K562 treated with DMSO at 1 percent for 48 hours (cell line): ENCODE measurements around the gene TMEM95. TPM values are rescaled to one million over a fixed set of nuclear protein-coding genes. Genes with fewer than 3 reads are reported as not detected.

ENCODE experiments used
- total RNA-seq: library from RNA; unstranded; fragments of 300-600 nt; gene quantifications from 2 replicates; pipeline ENCODE4 v1.2.3, GENCODE V29; 2022; ENCODE audit warnings: low replicate concordance; ENCODE audit errors: extremely low read depth

TMEM95 gene
- not detected in 2 replicates for total RNA-seq

GRCh38 chr17:7355053-7355452 lies at the start of gene TMEM95:
TMEM95 (plus strand) TSS chr17:7355156; CDS start chr17:7355205, 49 bp downstream.

GRCh38 chr17:7306911-7307685 lies 47.9 kb upstream of the TMEM95 start, which contains the start of gene EIF5A:
EIF5A (plus strand) TSS chr17:7307628; CDS start chr17:7309636, 2,008 bp downstream.

GRCh38 chr17:7314719-7315569 lies 40.0 kb upstream of the TMEM95 start, which contains the start of gene GPS2:
GPS2 (minus strand) TSS chr17:7315360; CDS start chr17:7315052, 308 bp downstream.

GRCh38 chr17:7328840-7329373 lies 26.0 kb upstream of the TMEM95 start, which contains the start of gene NEURL4:
NEURL4 (minus strand) TSS chr17:7329335; CDS start chr17:7329312, 23 bp downstream.

GRCh38 chr17:7336240-7337175 lies 18.4 kb upstream of the TMEM95 start, which contains the start of gene ACAP1:
ACAP1 (plus strand) TSS chr17:7336529; CDS start chr17:7336735, 206 bp downstream.

GRCh38 chr17:7351665-7352502 lies 3.1 kb upstream of the TMEM95 start, which contains the start of gene KCTD11:
KCTD11 (plus strand) TSS chr17:7352162.

GRCh38 chr17:7380855-7381683 lies 26.1 kb downstream of the TMEM95 start, which contains the start of gene TNK1:
TNK1 (plus strand) TSS chr17:7381089; CDS start chr17:7382927, 1,838 bp downstream.

GRCh38 chr17:7394452-7395191 lies 39.7 kb downstream of the TMEM95 start, which contains the start of gene PLSCR3:
PLSCR3 (minus strand) TSS chr17:7394525; CDS start chr17:7394110, 415 bp downstream.

GRCh38 chr17:7403977-7404736 lies 49.2 kb downstream of the TMEM95 start, which contains the start of gene TMEM256:
TMEM256 (minus strand) TSS chr17:7404097; CDS start chr17:7404084, 13 bp downstream.

Other genes starting within 250 kb of the TMEM95 start
- not detected in 2 replicates for gene ASGR2, start 240.3 kb upstream of the TMEM95 start, total RNA-seq
- gene ASGR1, start 175.8 kb upstream of the TMEM95 start, total RNA-seq: not detected in 2 replicates
- gene DLG4, start 135.3 kb upstream of the TMEM95 start, total RNA-seq: not detected in 2 replicates
- 648 TPM in 1 of 2 replicates, not detected in the other for gene ACADVL, start 135.2 kb upstream of the TMEM95 start, total RNA-seq
- not detected in 2 replicates for gene DVL2, start 120.6 kb upstream of the TMEM95 start, total RNA-seq
- not detected in 2 replicates for gene PHF23, start 115.7 kb upstream of the TMEM95 start, total RNA-seq
- gene GABARAP, start 112.7 kb upstream of the TMEM95 start, total RNA-seq: not detected in 2 replicates
- gene CTDNEP1, start 103.4 kb upstream of the TMEM95 start, total RNA-seq: not detected in 2 replicates
- not detected in 2 replicates for gene ELP5, start 102.9 kb upstream of the TMEM95 start, total RNA-seq
- gene CLDN7, start 92.7 kb upstream of the TMEM95 start, total RNA-seq: not detected in 2 replicates
- gene SLC2A4, start 73.4 kb upstream of the TMEM95 start, total RNA-seq: not detected in 2 replicates
- gene YBX2, start 60.5 kb upstream of the TMEM95 start, total RNA-seq: not detected in 2 replicates
- 875 TPM in 1 of 2 replicates, not detected in the other for gene EIF5A, start 47.5 kb upstream of the TMEM95 start, total RNA-seq
- not detected in 2 replicates for gene GPS2, start 39.8 kb upstream of the TMEM95 start, total RNA-seq
- not detected in 2 replicates for gene NEURL4, start 25.8 kb upstream of the TMEM95 start, total RNA-seq
- not detected in 2 replicates for gene ACAP1, start 18.6 kb upstream of the TMEM95 start, total RNA-seq
- not detected in 2 replicates for gene KCTD11, start 3.0 kb upstream of the TMEM95 start, total RNA-seq
- not detected in 2 replicates for gene TNK1, start 25.9 kb downstream of the TMEM95 start, total RNA-seq
- gene PLSCR3, start 39.4 kb downstream of the TMEM95 start, total RNA-seq: not detected in 2 replicates
- not detected in 2 replicates for gene TMEM256, start 48.9 kb downstream of the TMEM95 start, total RNA-seq
- gene NLGN2, start 52.7 kb downstream of the TMEM95 start, total RNA-seq: not detected in 2 replicates
- gene SPEM1, start 65.2 kb downstream of the TMEM95 start, total RNA-seq: not detected in 2 replicates
- gene SPEM2, start 70.5 kb downstream of the TMEM95 start, total RNA-seq: not detected in 2 replicates
- gene SPEM3, start 73.7 kb downstream of the TMEM95 start, total RNA-seq: not detected in 2 replicates
- not detected in 2 replicates for gene TMEM102, start 80.3 kb downstream of the TMEM95 start, total RNA-seq
- gene FGF11, start 84.4 kb downstream of the TMEM95 start, total RNA-seq: not detected in 2 replicates
- not detected in 2 replicates for gene CHRNB1, start 89.9 kb downstream of the TMEM95 start, total RNA-seq
- not detected in 2 replicates for gene ZBTB4, start 124.5 kb downstream of the TMEM95 start, total RNA-seq
- not detected in 2 replicates for gene SLC35G6, start 126.3 kb downstream of the TMEM95 start, total RNA-seq
- 83.6 TPM in 1 of 2 replicates, not detected in the other for gene POLR2A, start 129.2 kb downstream of the TMEM95 start, total RNA-seq
- not detected in 2 replicates for gene TNFSF12, start 193.9 kb downstream of the TMEM95 start, total RNA-seq
- gene TNFSF13, start 203.6 kb downstream of the TMEM95 start, total RNA-seq: not detected in 2 replicates
- gene SENP3, start 206.8 kb downstream of the TMEM95 start, total RNA-seq: not detected in 2 replicates
- gene CD68, start 224.5 kb downstream of the TMEM95 start, total RNA-seq: not detected in 2 replicates
- not detected in 2 replicates for gene MPDU1, start 228.7 kb downstream of the TMEM95 start, total RNA-seq
- gene SOX15, start 234.9 kb downstream of the TMEM95 start, total RNA-seq: not detected in 2 replicates